ENCODE measurements around the gene ZDHHC14.
"Not testable (repeated sequence)": the region's sequence is repeated elsewhere in the genome, so short reads cannot be mapped to it uniquely, and the experiment has no call there.

ZDHHC14 gene

DNA sequence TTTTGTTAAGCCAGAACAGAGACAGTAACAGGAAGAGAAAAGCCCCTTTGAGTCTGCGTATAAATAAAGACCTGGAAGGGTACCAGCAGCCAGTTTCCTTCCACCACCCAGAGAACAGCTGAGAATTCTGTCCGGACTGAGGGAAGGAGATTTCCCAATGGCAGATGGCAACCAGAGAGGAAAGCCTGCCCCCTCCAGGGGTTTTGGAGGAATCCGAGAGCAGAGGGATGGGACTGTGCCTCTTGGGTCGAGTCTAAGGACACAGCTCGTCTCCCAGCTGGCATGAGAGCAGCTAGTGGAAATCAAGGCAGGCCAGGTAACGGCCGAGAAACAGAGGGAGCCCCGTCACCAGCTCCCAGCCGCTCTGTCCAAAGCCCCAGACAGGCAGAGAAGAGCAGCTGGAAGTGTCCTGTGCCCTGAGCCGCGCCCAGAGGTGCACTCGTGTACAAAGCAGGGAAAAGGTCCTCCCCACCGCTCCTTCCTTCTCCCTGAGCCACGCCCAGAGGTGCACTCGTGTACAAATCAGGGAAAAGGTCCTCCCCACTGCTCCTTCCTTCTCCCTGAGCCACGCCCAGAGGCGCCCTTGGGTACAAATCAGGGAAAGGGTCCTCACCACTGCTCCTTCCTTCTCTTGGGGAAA is 308.1 kb downstream of the ZDHHC14 start:
- DNase-seq (ENCODE audit: low read depth in 2 of 2) = no peak

DNA sequence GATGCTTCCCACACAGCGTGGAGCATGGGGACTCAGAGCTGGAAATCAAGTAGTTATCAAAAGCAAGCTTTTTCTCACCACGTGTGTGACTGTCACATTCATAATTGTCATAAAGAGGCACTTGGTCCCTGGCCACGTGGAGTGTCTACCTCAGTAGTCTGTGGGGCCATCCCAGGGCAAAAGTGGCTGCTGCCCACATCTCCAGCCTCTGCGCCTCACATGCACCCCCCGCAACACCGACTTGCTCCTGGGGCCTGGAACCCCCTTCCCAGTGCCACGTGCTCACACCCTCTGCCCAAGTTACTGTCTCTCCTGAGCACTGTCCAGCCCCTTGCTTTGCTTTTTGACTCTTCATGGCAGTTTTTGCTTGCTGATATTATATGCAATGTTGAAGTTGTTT is 308.9 kb downstream of the ZDHHC14 start:
- DNase-seq (ENCODE audit: low read depth in 2 of 2) = no peak

DNA sequence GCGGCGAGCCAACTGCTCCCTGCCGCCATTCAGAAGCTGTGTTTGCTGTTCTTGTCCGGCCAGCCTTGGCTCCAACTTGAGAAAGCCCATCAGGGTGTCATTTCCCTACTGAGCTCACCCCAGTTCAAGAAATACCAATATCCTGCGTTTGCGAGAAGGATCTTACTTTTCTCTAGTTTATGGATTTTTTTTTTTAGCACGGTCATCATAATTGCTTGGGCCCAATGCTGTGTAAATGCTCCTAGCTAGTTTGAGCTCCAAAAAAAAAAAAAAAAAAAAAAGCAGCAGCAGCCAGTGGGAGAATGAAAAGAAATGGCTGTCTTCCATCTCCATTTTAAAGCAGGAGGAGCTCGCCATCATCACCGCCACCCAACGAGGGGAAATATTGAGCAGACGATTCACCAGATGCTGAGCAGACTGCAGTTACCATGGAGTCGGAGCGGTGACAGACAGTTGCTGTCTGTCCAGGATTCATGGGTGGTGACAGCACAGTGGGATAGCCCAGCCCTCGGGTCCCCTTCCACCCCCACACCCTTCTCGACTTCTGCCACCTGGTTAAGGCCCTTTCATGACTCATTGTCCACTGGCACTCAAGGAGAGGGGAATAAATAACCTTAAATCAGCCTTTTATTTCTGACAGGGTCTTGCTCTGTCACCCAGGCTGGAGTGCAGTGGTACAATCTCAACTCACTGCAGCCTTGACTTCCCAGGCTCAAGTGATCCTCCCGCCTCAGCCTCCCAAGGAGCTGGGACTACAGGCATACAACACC is 309.6 kb downstream of the ZDHHC14 start:
- DNase-seq (ENCODE audit: low read depth in 2 of 2) = no peak

DNA sequence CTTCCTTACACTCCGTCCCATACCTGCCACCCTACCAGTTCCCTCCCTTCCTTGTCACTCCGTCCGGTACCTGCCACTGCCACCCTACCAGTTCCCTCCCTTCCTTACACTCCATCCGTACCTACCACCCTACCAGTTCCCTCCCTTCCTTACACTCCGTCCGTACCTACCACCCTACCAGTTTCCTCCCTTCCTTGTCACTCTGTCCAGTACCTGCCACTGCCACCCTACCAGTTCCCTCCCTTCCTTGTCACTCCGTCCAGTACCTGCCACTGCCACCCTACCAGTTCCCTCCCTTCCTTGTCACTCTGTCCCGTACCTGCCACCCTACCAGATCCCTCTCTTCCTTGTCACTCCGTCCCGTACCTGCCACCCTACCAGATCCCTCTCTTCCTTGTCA is 310.6 kb downstream of the ZDHHC14 start:
- DNase-seq (ENCODE audit: low read depth in 2 of 2) = not testable (repeated sequence)

DNA sequence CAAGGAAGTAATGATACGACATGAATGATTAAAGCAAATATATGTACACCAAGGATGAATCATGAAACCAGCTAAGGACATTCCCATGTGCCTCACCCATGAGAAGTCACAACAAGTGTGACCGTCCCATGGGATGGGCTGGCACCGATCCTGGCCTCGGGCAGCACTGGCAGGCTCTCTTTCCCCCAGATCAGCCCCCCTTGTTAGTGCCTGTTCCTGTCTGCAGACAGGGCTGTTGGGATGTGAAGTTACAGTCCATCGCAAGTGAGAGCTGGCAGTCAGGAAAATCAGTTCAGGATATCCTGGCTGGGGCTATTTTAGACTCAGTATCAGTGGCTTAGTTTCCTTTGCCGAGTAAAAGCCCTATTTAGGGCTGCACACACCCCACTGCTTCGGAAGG is 312.9 kb downstream of the ZDHHC14 start:
- DNase-seq (ENCODE audit: low read depth in 2 of 2) = no peak

DNA sequence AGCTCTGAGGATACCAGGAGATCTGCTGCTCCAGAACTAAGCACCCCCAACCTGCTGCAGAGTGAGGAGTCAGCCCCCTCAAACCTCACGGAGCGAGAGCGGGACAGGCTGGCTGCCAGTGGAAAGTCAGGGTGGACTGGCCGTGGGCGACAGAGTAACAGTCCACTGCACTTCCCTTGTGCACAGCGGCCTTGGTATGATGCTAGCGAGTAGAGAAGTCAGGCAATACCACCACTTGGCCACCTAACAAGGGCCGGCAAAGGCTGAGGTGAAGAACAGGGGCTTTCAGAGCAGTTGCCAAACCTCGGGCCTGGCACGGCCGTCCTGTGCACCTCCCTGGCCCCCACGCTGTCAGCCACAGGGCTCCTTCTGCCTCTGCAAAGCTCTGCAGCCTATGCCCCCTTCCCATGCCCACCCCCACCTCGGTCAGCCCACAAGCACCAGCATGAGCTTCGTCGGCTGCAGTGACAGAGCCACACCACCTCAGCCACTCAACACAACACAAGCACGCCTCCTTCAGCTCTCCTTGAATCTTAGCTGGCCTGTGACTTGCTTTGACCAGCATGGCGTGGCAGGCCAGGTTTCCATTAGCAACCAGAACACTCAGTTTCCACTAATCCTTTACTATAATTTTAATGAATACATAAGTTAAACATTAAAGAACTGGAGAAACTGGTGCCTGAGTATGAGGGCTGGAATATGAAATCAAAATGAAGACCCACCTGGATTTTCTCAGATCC is 314.5 kb downstream of the ZDHHC14 start:
- DNase-seq (ENCODE audit: low read depth in 2 of 2) = no peak

DNA sequence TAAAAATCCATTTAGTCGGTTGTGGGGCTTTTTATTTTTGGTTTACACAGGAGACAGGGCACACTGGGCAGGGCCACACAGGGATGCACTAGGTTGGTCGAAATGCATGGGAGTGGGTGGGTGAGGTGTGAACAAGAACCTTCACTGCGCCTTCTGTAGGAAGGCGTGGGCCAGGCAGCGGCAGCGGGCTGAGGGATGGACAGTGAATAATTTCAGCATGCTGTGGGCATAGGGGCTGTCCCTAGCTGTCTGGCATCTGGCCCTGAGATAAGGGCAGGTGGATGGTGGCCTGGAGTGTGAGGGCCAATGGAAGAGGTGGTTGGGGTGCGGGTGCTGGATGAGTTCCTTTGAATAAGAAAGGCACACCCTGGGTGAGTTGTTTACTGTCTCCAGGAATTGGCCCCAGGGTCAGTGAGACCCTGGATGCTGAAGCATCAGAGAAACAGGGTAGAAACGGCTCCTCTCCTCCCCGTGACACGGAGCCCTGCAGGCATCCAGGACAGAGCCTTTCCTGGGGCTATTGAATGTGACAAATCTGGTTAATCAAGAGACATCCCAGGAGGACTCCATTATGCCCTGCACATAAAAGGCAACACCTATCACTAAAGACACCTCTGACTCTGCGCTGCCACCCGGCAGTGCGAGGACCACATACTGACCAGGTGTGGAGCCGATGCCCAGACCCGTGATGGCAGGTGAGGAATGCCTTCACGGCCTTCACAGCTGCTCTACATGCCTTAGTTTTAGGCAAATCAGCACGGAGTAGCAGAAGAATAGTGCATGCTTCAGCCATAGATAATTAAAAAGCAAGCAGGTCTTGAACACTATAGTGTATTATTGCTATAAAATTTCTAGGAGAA is 319.0 kb downstream of the ZDHHC14 start:
- DNase-seq (ENCODE audit: low read depth in 2 of 2) = no peak

DNA sequence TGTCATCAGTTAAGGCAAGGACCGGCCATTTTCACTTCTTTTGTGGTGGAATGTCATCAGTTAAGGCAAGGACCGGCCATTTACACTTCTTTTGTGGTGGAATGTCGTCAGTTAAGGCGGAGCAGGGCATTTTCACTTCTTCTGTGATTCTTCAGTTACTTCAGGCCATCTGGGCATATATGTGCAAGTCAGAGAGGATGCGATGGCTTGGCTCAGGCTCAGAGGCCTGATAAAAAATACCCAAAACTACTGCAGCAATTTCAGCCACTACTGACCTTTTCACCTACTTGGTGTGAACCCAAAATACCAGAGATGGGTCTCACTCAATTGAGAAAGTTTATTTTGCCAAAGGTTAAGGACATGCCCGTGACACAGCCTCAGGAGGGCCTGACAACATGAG is 325.4 kb downstream of the ZDHHC14 start:
- not testable (repeated sequence) for DNase-seq (ENCODE audit: low read depth in 2 of 2)

DNA sequence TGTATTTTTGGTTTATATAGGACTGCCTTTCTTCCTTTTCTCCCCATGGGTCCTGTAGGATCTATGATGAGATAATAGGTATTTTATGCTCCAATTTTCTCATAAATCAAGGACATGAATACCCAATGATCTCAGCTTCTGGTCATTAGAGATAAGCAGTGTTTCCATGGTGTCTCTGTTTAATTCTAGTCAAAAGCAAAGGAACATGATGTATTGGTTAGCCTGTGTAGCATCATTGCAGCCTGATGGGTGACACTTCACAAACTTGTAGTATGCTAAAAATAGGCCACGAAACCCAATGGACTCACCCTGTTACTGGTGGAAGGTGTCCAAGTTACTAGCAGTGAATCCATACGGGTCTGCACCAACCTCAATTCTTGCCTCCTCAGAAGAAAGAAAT is 325.9 kb downstream of the ZDHHC14 start:
- DNase-seq (ENCODE audit: low read depth in 2 of 2) = no peak

DNA sequence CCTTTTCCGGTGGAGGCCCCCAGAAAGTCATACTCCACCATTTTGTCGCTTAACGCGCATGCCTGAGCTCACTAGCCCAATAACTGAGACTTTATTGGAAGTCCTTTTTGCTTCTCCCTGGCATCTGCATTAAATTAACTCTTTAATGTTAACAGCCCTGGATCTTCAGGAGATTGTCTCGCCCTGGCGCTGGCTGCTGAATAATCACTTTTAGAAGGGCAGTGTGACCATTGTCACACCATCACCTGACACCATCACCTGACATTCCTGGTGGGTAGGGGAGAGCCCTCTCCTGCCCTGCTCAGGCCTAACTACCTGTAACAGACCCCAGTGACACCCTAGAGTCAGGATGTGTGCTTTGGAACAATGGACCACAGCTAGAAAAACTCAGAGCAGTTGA is 326.6 kb downstream of the ZDHHC14 start:
- DNase-seq (ENCODE audit: low read depth in 2 of 2) = no peak

DNA sequence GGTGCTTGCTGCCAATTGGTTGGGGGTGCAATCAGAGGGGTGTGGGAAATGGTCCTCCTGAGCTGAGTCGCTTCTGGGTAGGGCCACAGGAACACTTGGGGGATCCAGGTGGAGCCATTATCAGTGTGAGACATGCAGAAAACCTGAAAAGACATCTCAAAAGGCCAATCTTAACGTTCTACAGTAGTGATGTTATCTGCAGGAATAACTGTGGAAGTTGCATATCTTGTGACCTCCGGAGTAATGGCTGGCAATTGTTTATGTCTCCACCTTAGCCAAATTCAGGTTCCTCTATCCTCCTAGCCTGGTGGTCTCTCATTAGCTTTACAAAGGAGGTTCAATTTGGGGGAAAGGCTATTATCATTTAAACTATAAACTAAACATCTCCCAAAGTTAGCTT is 327.2 kb downstream of the ZDHHC14 start:
- DNase-seq (ENCODE audit: low read depth in 2 of 2) = no peak

DNA sequence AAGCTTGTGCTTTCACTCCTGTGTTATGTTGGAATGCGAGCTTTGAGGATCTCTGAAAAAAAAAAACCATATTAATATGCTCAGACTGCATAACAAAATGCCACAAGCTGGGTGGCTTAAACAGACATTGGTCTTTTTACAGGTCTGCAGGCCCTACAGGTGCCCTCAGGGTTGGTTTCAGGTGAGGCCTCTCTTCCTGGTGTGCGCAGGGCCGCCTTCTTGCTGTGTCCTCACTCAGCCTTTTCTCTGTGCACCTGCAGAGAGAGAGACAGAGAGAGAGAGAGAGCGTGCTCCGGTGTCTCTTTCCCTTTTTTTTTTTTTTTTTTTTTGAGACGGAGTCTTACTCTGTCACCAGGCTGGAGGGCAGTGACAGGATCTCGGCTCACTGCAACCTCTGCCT is 327.9 kb downstream of the ZDHHC14 start:
- no peak for DNase-seq (ENCODE audit: low read depth in 2 of 2)

DNA sequence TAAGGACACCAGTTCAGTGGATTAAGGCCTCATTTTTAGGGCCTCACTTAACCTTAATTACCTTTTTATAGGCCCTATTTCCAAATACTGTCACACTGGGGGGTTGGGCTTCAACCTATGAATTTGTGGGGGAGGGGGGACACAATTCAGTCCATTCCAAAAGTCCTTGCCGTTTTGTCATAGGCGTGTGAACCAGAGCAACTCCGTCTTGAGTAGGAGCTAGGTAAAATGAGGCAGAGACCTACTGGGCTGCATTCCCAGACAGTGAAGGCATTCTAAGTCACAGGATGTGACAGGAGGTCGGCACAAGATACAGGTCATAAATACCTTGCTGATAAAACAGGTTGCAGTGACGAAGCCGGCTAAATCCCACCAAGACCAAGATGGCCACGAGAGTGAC is 328.6 kb downstream of the ZDHHC14 start:
- DNase-seq (ENCODE audit: low read depth in 2 of 2) = no peak

DNA sequence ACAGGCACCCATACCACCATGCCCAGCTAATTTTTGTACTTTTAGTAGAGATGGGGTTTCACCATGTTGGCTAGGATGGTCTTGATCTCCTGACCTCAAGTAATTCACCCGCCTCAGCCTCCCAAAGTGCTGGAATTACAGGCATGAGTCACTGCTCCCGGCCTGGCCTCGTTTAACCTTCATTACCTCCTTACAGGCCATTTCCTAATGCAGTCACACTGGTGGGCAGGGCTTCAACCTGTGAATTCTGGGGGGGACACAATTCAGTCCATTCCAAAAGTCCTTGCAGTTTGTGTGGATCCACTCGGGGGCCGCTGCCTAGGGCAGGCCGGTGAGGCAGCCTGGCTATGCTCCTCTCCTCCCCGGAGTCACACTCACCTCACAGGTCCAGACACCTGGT is 329.6 kb downstream of the ZDHHC14 start:
- no peak for DNase-seq (ENCODE audit: low read depth in 2 of 2)

DNA sequence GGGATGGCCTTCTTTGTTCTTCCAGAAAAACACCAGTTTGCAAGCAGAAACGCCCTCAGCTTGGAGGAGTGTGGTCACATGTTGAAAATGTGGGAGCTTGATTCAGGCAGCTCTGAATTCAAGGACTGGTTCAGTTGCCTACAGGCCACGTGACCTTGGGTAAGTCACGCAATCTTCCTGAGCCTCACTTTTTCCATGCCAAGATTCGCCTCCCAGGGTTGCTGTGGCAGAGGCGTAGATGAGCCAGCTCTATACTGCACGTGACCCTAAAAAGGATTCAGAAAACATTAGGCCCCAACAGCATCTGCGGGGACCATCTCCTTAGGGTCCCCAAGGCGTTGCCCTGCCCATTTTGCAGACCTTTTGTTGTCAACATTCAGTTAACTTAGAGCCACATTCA is 330.1 kb downstream of the ZDHHC14 start:
- DNase-seq (ENCODE audit: low read depth in 2 of 2) = no peak

DNA sequence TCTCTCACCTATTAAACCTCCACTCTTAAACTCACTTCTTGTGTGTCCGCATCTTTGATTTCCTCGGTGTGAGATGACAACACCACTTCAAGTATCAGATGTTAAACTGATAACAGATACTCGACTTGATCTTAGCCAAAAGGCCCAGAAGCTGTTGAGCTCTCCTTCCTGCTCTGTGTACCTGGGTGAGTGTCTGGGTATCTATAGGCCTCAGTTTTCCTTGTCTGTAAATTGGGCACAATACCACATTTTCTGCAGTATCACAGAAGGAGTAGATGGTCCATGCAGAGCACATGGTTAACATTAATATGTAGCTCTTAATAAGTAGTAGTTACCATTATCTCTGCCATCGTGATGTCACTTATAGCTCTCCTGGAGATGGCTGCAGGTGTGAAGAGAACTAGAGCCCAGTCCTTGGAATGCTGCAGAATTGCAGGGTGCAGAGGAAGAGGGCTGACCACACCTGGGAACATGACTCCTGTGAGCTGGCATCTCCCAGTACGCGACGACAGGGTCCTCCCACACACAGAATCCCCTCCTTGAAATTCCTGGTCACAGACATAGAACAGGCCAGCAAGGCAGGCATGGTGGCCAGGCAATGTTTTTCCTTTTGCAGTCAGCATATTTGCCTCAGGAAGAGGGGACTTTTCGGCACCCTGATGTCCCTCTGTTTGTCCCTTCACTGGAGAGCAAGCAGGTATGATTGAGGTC is 331.8 kb downstream of the ZDHHC14 start:
- DNase-seq (ENCODE audit: low read depth in 2 of 2) = no peak

DNA sequence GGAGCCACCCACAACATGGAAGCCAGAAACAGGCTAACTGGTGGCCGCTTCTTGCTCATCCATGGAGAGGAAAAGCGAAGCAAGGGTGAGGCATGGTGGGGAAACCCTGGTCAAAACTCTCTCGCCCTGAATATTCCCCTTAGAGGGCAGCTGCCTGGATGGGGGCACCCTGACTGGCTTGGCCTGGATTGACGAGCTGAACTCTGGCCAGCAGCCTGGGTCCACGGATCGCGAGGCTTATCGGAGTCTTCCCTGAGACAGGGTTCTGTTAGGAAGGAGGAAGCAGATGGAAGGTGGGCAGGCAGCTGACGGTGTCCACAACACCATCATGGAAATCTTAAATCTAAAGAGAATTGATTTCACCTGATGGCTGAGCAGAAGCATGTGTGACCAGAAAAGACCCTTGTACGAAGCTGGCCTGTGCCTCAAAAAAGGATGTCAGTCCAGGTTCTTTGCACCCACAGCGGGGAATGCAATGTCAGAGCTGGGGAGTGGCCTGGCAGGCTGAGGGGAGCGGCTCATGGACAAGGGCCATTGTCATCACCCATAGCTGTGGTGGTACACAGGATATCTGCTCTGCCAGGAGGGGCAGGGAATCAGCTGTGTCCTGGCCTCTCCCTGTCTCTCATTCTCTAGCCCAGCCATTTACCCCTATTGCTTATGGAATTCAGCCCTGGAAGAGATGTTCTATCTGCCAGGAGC is 332.6 kb downstream of the ZDHHC14 start:
- no peak for DNase-seq (ENCODE audit: low read depth in 2 of 2)

DNA sequence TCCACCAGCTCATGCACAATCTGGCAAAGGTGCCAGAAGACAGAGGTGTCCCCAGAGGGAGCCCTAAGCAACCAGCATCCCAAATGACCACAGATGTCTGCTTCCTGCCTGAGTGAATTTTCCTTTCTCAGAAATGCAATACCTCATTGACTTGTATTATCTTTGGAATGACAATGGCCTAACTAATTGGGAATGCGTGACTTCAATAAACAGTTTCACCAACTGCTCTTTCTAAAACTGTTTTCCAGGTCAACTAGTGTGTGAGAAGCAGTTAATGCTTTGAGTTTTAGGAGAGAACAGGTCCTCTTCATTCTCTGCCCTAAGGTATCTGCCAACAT is 333.1 kb downstream of the ZDHHC14 start:
- no peak for DNase-seq (ENCODE audit: low read depth in 2 of 2)

DNA sequence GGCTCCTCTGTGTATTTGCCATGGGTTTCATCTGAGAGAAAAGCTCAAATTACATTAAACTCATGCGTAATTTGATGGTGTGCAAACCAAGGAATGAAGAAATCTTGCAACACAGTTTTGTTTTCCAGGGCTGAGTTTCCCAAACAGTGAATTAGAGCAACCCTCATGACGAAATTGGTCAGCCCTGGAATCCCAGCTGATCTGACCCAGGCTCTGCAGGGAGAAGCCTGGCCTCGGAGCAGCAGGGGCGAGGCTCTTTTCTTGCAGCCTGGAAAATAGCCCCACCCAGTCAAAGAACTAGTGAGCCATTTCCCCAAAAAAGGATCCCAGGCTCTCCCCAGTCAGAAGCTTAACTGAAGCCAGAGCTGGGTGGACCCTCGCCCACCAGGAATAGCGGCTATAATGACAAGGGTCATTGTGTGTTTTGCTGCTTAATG is 334.8 kb downstream of the ZDHHC14 start:
- DNase-seq (ENCODE audit: low read depth in 2 of 2) = no peak

DNA sequence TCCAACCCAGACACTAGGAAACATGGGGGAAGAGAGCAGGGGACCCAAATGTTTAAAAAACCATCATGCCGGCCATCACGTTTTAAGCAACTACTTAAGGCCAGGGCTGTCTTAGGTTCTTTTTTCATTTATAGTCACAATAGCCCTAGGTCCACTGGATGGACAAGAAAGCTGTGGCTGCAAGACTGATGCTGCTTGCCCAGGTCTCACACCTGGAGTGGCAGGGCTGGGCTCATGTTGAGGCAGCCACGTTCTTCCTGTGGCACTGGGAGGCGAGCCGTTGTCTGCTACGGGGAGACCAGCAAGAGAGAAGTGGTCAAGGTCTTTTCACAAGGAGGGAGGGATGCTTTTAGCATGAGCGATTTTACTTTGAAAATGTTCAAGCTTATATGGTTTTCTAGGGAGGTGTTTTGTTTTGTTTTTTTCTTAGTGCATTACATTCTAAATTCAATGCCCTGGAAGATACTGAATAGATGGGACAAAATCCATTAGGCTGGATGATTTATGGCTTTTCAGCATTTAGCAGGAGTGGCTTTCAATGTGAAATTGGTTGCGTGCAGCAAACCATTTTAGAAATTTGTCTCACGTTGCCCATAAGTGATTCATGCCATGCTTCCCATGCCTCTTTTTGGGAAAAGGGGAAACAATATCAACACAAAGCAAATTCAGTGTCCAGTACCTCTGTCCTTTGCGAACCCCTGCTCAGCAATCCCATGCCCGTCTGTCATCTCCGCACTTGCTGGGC is 335.4 kb downstream of the ZDHHC14 start:
- no peak for DNase-seq (ENCODE audit: low read depth in 2 of 2)
